Activated effector memory CD4-positive, alpha-beta T cell treated with Interleukin-2 at 50 U/mL for 16 hours (primary cell): Measurements from ENCODE around the gene SPPL3.
"Not testable (repeated sequence)": the region's sequence is repeated elsewhere in the genome, so short reads cannot be mapped to it uniquely, and the experiment has no call there.

Source experiments
- DNase-seq: peaks from one replicate; pipeline ENCODE4 v3.0.0-alpha.2; 2020

Gene SPPL3

GRCh38 chr12:120839503-120839902 is 64.7 kb downstream of the SPPL3 start:
- DNase-seq: no peak

GRCh38 chr12:120838629-120839383 is 65.4 kb downstream of the SPPL3 start:
- not testable (repeated sequence) for DNase-seq

GRCh38 chr12:120836114-120836684 is 68.0 kb downstream of the SPPL3 start:
- DNase-seq: no peak

GRCh38 chr12:120835657-120836056 is 68.5 kb downstream of the SPPL3 start:
- DNase-seq: no peak

- no peak for DNase-seq
These were observed 68.9 kb downstream of the SPPL3 start for GRCh38 chr12:120835304-120835612.

GRCh38 chr12:120834489-120835303 is 69.5 kb downstream of the SPPL3 start:
- no peak for DNase-seq

GRCh38 chr12:120833849-120834248 is 70.3 kb downstream of the SPPL3 start:
- no peak for DNase-seq

- no peak for DNase-seq
These were observed 71.4 kb downstream of the SPPL3 start for GRCh38 chr12:120832737-120833136.

GRCh38 chr12:120831648-120832267 is 72.4 kb downstream of the SPPL3 start:
- DNase-seq: no peak

GRCh38 chr12:120830966-120831365 is 73.2 kb downstream of the SPPL3 start:
- DNase-seq: no peak

GRCh38 chr12:120830052-120830940 is 73.9 kb downstream of the SPPL3 start:
- DNase-seq: no peak

- no peak for DNase-seq
These were observed 77.8 kb downstream of the SPPL3 start for GRCh38 chr12:120826335-120826734.

- no peak for DNase-seq
These were observed 78.8 kb downstream of the SPPL3 start for GRCh38 chr12:120825337-120825736.

GRCh38 chr12:120822832-120823503 is 81.2 kb downstream of the SPPL3 start:
- no peak for DNase-seq

GRCh38 chr12:120821878-120822277 is 82.3 kb downstream of the SPPL3 start:
- DNase-seq: no peak

- DNase-seq: no peak
These were observed 83.2 kb downstream of the SPPL3 start for GRCh38 chr12:120820884-120821510.

- no peak for DNase-seq
These were observed 85.7 kb downstream of the SPPL3 start for GRCh38 chr12:120818416-120818815.

- no peak for DNase-seq
These were observed 86.4 kb downstream of the SPPL3 start for GRCh38 chr12:120817559-120818330.

GRCh38 chr12:120816363-120816762 is 87.8 kb downstream of the SPPL3 start:
- DNase-seq: no peak

- DNase-seq: no peak
These were observed 89.2 kb downstream of the SPPL3 start for GRCh38 chr12:120814903-120815429.
